ENCODE data around the gene AMDHD2.

GRCh38 chr16:2482249-2482648 is 37.9 kb upstream of the AMDHD2 start:
- TF ChIP-seq, protein P1, sequence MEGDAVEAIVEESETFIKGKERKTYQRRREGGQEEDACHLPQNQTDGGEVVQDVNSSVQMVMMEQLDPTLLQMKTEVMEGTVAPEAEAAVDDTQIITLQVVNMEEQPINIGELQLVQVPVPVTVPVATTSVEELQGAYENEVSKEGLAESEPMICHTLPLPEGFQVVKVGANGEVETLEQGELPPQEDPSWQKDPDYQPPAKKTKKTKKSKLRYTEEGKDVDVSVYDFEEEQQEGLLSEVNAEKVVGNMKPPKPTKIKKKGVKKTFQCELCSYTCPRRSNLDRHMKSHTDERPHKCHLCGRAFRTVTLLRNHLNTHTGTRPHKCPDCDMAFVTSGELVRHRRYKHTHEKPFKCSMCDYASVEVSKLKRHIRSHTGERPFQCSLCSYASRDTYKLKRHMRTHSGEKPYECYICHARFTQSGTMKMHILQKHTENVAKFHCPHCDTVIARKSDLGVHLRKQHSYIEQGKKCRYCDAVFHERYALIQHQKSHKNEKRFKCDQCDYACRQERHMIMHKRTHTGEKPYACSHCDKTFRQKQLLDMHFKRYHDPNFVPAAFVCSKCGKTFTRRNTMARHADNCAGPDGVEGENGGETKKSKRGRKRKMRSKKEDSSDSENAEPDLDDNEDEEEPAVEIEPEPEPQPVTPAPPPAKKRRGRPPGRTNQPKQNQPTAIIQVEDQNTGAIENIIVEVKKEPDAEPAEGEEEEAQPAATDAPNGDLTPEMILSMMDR (IDR thresholded peaks at IDR 0.05 in 4 of 5, conservative IDR thresholded peaks at IDR 0.05 in 1 of 5) = no peak
- TF ChIP-seq POLR2A (IDR thresholded peaks at IDR 0.05) = no peak
